ENCODE measurements around the gene PFKL. TPM values are rescaled to one million over a fixed set of nuclear protein-coding genes. Genes with fewer than 3 reads are reported as not detected.

Gene PFKL
- total RNA-seq (ENCODE audit: low replicate concordance), result 224 and 530 TPM in 2 replicates

GRCh38 chr21:44299458-44300261 is at the start of gene PFKL:
Gene PFKL (plus strand): TSS chr21:44300053. CDS start chr21:44300106, 53 bp downstream.

GRCh38 chr21:44261675-44262295 is 38.1 kb upstream of the PFKL start, which contains the start of gene DNMT3L:
Gene DNMT3L (minus strand): TSS chr21:44261897. CDS start chr21:44261259, 638 bp downstream.

GRCh38 chr21:44285138-44285992 is 14.5 kb upstream of the PFKL start, which contains the start of gene AIRE:
Gene AIRE (plus strand): TSS chr21:44285876. CDS start chr21:44286007, 131 bp downstream.

GRCh38 chr21:44338971-44339910 is 39.4 kb downstream of the PFKL start, which contains the start of gene CFAP410:
Gene CFAP410 (minus strand): TSS chr21:44339390. CDS start chr21:44339194, 196 bp downstream.

GRCh38 chr21:44353191-44353970 is 53.5 kb downstream of the PFKL start, which contains the start of gene TRPM2:
Gene TRPM2 (plus strand): TSS chr21:44353621. CDS start chr21:44353701, 80 bp downstream.

Other genes with a start within 250 kb of the PFKL start
- 2.6 and 15.7 TPM in 2 replicates for gene PWP2, start 192.7 kb upstream of the PFKL start, total RNA-seq (ENCODE audit: low replicate concordance)
- 18.0 and 82.8 TPM in 2 replicates for gene GATD3, start 166.4 kb upstream of the PFKL start, total RNA-seq (ENCODE audit: low replicate concordance)
- under 0.01 and 0.12 TPM in 2 replicates for gene ICOSLG, start 59.1 kb upstream of the PFKL start, total RNA-seq (ENCODE audit: low replicate concordance)
- gene DNMT3L, start 38.2 kb upstream of the PFKL start, total RNA-seq (ENCODE audit: low replicate concordance), result not detected in 2 replicates
- gene AIRE, start 14.2 kb upstream of the PFKL start, total RNA-seq (ENCODE audit: low replicate concordance), result not detected in 2 replicates
- 10.1 and 14.4 TPM in 2 replicates for gene CFAP410, start 39.3 kb downstream of the PFKL start, total RNA-seq (ENCODE audit: low replicate concordance)
- under 0.01 TPM in 1 of 2 replicates, not detected in the other for gene TRPM2, start 53.6 kb downstream of the PFKL start, total RNA-seq (ENCODE audit: low replicate concordance)
- gene LRRC3, start 155.5 kb downstream of the PFKL start, total RNA-seq (ENCODE audit: low replicate concordance), result 0.12 and 0.38 TPM in 2 replicates
- gene KRTAP10-1, start 240.1 kb downstream of the PFKL start, total RNA-seq (ENCODE audit: low replicate concordance), result not detected in 2 replicates

Data from smooth muscle cell of the coronary artery (primary cell).